HuH-7.5 (cell line): Measurements from ENCODE around the gene ANKRD55.
"Not testable (repeated sequence)": the region's sequence is repeated elsewhere in the genome, so short reads cannot be mapped to it uniquely, and the experiment has no call there.

Experiments used
- DNase-seq: peaks from one replicate; pipeline ENCODE4 v3.0.0; 2011; ENCODE audit warnings: low spot score

ANKRD55 gene

DNA sequence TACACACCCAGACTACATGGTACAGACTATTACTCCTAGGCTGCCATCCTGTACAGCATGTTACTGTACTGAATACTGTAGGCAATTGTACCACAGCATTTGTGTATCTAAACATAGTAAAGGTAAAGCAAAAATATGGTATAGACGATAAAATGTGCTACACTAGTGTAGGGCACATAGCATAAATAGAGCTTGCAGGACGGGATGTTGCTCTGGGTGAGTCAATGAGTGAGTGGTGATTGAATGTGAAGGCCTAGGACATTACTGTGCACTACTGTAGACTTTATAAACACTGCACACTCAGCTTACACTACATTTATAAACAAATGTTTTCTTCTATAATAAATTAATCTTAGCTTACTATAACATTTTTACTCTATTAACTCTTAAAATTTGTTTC, 25.6 kb downstream of the ANKRD55 start:
- no peak for DNase-seq

DNA sequence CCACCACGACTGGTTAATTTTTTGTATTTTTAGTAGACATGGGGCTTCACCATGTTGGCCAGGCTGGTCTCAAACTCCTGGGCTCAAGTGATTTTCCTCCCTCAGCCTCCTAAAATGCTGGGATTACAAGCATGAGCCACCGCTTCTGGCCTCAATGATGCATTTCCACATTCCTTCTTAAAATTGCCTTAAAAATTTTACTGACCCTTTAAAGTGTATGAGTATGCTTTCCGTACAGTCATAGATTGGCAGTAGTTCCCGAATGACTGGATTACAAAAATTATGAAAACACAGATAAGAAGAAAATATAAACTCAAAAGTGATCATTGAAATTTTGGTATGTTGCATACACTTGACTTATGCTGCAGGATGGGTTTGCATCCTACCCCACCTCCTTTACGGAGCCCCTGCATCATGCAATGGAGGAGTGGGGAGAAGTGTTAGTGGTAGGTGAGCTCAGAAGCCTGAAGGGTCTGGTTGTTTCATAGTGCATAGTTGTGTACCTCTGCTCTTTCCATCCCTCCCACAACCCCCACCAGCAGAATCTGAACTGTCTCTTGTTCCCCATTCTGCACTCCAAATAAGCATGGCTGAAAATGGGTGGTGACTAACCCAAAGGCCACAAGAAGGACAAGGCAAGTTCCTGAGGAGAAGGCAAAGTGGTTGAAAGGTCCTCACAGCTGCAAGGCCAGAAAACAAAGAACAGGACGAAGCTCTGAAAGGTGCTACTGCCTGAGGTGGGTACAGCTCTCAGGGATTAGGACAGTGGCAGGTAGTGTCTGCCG, 26.8 kb downstream of the ANKRD55 start:
- DNase-seq = no peak

DNA sequence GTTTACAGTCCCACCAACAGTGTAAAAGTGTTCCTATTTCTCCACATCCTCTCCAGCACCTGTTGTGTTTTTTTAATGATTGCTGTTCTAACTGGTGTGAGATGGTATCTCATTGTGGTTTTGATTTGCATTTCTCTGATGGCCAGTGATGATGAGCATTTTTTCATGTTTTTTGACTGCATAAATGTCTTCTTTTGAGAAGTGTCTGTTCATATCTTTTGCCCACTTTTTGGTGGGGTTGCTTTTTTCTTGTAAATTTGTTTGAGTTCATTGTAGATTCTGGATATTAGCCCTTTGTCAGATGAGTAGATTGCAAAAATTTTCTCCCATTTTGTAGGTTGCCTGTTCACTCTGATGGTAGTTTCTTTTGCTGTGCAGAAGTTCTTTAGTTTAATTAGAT, 29.2 kb downstream of the ANKRD55 start:
- not testable (repeated sequence) for DNase-seq

DNA sequence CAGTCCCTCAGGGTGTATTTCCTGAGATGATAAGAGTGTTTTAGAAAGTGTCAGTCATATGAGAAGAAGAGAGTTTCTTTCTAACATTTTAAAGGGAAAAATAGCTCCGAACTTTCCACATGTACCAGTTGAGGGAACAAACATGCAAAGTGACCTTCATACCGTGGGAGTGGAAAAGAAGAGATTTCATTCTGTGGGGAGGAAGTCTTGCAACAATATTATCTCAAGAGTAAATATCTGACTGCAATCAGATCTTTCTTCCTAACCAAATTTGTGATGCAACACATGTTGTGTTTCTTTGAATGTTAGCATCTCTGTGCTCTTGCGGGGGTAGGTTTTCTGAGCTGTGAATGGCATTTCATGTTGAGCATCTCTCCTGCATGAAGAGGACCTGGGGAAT, 30.6 kb downstream of the ANKRD55 start:
- no peak for DNase-seq

GRCh38 chr5:56201762-56202261, 31.3 kb downstream of the ANKRD55 start:
- DNase-seq = not testable (repeated sequence)

DNA sequence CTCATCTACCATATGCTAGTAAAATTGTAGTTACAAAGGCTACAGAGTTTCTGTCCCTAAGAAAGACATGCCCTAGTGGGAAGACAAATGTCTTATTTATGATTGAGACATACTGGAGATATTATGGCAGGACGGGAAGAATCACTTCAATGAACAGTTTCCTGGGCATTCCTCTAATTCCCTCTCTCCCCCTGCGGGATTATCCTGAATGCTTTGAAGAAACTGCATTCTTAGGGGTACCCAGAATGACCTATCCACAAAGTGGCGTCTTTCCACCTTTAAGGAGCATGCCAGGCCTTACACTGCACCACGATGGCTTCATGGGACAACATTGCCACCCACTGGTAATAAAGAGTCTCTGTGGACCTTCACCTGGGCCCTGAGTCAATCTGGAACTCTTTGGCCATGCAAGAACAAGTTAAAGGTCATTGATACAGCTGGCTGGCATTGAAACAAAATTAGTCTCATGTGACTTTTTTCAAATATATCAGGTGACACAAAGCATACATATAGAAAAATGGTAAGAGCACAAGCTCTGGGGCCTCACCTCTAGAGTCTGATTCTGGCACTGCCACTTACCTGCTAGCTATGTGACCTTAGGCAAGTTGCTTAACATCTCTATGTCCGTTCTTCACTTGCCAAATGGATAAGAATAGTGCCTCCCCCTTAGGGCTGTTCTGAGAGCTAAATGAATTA, 32.0 kb downstream of the ANKRD55 start:
- DNase-seq = peak; percentile 35

- DNase-seq = no peak
Measured at GRCh38 chr5:56195016-56195415, 38.1 kb downstream of the ANKRD55 start.

DNA sequence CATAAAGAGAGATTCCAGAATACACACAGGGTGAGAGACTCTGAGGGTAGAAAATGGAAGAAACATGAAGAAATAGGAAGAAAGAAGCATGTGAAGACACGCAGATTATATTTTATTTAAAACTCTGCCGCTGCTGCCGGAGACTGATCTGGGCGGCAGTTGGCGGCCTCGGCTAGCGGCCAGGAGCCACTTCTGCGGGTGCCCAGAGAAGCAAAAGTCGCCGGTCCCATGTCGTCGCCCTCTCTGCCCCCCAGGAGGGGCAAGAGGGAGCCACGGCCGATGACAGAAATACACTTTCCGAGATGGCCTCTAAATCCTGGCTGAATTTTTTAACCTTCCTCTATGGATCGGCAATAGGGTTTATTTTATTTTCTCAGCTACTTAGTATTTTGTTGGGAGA, 40.9 kb downstream of the ANKRD55 start:
- no peak for DNase-seq

DNA sequence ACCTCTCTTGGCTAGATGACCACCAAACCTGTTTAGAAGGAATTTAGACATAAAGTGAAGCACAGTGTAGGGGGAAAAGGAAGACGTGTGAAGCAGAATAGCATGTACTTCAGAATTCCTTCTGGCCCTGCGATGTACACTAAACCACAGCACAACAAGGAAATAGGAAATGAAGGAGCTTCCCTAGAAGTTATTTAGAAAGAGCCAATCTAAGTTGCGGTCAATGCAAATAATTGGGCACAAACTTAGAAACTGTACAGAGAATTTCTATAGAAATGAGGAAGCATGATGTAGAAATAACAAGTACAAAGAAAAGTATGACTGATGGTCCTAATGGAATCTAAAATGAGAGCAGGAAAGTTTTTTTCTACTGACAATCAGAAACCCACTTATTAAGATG, 41.5 kb downstream of the ANKRD55 start:
- no peak for DNase-seq

- no peak for DNase-seq
Measured at GRCh38 chr5:56190497-56190896, 42.6 kb downstream of the ANKRD55 start.

DNA sequence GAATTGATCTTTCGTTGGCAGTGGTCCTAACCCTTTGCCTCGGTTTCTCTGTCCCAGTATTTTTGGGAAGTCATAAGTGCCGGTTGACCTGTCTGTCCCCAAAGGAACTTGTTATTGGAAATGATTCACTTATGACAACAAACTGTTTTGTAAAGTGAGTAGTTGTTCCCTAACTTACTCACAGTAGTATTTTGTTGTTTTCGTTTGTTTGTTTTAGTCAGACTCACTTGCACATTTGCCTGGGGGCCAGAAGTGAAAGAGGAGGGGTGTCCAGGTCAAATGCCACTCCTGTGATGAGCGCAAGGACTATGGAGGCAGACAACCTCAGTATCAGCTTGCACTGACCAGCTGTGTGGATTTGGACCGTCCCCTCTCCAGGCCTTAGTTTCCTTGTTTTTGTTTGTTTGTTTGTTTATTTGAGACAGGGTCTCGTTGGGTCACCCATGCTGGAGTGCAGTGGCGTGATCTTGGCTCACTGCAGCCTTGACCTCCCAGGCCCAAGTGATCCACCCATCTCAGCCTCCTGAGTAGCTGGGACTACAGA, 47.3 kb downstream of the ANKRD55 start:
- no peak for DNase-seq

GRCh38 chr5:56183506-56183905, 49.6 kb downstream of the ANKRD55 start:
- no peak for DNase-seq

DNA sequence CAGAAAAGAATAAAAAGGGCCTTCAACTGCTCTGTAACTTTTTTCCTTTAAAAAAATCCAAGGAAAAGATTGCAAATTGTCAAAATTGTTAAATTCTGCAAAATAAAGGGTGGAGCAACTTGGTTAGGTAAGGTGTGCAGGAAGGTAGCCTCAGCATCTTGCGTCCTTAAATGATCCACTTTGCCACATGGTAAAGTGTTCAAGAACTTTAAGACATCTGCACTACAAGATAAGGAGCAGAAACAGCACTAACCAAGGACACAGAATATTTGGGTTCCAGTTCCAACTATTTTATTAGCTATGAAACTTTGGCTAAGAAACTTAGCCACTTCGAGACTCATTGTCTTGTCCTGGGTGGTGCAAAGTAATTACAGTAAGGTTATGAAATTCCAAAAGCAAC, 53.7 kb downstream of the ANKRD55 start:
- DNase-seq = no peak

- no peak for DNase-seq
Measured at GRCh38 chr5:56178823-56179222, 54.3 kb downstream of the ANKRD55 start.

- no peak for DNase-seq
Measured at GRCh38 chr5:56176871-56177533, 56.1 kb downstream of the ANKRD55 start.

DNA sequence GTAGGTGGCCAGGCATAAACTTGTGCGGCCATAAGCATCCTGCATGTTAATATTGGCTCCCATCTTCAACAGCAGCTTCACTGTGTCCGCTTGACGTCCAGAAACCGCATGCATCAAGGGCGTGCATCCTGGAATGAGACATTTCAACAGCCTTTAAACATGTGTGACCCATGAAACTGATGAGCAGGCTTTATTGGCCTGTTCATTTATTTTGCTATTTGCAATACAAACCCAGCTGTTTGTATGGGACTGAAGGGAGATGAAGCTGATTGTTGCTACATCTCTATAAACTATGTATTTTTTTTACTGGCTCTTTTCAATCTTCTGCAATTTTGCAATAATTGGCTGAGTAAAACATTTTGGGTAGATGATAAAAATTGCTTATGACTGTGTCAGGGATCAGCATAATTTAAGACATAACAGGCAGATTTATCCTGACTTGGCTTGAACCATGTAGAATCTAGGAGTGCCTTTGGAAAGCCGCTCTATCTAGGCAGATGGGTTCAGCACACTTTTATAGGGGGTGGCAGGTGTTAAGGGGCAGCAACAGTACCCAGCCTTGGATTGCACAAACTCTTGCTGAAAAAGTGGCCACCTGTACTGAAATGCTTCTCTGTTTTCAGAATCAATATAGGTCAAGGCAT, 56.9 kb downstream of the ANKRD55 start:
- no peak for DNase-seq

DNA sequence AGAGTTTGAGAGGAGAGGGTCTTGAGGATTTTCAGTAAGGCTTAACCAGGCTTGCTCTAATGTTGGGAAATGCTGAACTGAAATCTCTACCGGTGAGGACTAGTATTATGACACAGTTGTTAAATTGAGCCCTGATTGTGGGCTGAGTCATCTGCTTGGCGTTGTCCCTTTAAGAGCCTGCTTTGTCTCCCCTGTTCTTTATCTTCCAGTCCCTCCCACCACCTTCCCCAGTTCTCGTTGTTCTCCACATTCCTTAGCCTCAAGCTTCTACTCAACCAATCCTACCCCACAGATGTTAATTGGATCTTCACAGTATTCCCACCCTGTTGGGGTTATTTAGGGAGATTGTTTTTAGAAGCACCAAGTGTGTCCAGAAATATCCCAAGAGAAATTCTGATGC, 57.6 kb downstream of the ANKRD55 start:
- DNase-seq = no peak

GRCh38 chr5:56175021-56175420, 58.1 kb downstream of the ANKRD55 start:
- DNase-seq = no peak

GRCh38 chr5:56172241-56172640, 60.9 kb downstream of the ANKRD55 start:
- no peak for DNase-seq

DNA sequence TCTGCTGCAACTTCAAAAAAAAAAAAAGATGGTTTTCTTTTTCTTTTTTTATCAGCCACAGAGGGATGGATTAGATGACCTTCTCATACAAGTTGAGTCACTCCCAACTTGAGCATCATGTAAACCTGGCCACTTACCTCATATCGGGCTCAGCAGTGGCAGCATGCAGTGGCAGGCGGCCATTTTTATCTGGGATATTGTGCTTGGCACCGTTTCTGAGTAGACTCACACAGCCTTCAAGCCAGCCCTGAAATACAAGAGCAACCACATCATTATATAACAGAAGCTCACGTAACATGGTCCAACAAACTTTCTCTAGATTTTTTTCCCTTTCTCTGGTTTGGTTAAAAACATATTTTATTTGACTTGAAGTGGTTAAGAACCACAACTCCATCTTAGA, 62.6 kb downstream of the ANKRD55 start:
- DNase-seq = no peak

- DNase-seq = no peak
Measured at GRCh38 chr5:56169949-56170348, 63.2 kb downstream of the ANKRD55 start.

DNA sequence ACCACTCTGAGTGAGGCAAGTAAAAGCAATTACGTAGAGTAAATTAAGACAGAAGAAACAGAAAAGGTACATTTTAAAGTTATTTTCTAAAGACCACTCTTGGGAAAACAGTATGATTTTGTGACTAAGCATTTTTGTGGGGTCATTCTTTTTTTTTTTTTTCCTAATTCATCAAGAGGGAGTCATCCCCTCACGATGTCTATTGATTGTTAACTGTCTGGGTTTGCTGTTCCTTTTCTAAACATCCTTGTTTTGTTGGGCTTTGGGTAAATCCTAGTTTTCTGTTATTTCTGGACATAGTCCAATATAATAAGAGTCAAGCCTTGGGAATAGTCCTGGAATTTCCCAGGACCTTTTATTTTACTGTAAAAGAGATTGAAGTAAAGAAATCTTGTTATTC, 63.8 kb downstream of the ANKRD55 start:
- no peak for DNase-seq
